A673 (cell line): ENCODE data around the gene RPS21. TPM values are rescaled to one million over a fixed set of nuclear protein-coding genes. Genes with fewer than 3 reads are reported as not detected.

Experiments
- BruUV-seq: library from RNA; stranded (reverse); fragments of 400-500 nt; replicated peaks from 2 replicates; lab custom pipeline; 2021; lab: Mats Ljungman, UMichigan
- CTCF ChIA-PET: fragments of 300-600 bp; sonication (Branson Sonifier 250); formaldehyde crosslinking; loops from one replicate; lab custom pipeline; 2022; ENCODE audit warnings: antibody characterized with exemption; lab: Charles Lee
- POLR2A ChIA-PET: fragments of 300-600 bp; sonication (Branson Sonifier 250); formaldehyde crosslinking; loops from one replicate; lab custom pipeline; 2022; ENCODE audit warnings: antibody characterized with exemption; ENCODE audit not compliant: low non-redundant PET; lab: Charles Lee
- DNase-seq: peaks from one replicate; pipeline ENCODE4 v3.0.0-alpha.2; 2015; ENCODE audit warnings: low spot score
- H3K27ac ChIP-seq: fragments of 200-600 bp; sonication (generic); 2 replicates; pipeline ENCODE4 v1.5.1; 2016; ENCODE audit warnings: mixed run types, low read depth, mild to moderate bottlenecking, mixed read lengths, antibody characterized with exemption, low read length; ENCODE audit not compliant: poor library complexity, severe bottlenecking
- H3K27me3 ChIP-seq: fragments of 200-600 bp; sonication (generic); replicated peaks from 2 replicates; pipeline ENCODE4 v1.6.1; 2017; ENCODE audit warnings: mixed run types, low read depth, mild to moderate bottlenecking, mixed read lengths, antibody characterized with exemption, low read length; ENCODE audit not compliant: insufficient read depth, poor library complexity
- H3K36me3 ChIP-seq: fragments of 200-600 bp; sonication (generic); 2 replicates; pipeline ENCODE4 v1.6.1; 2016; ENCODE audit warnings: mixed run types, mild to moderate bottlenecking, mixed read lengths, antibody characterized with exemption, low read length; ENCODE audit not compliant: insufficient read depth, poor library complexity, severe bottlenecking
- H3K4me1 ChIP-seq: fragments of 200-600 bp; sonication (generic); 2 replicates; pipeline ENCODE4 v1.6.1; 2017; ENCODE audit warnings: mixed run types, mild to moderate bottlenecking, mixed read lengths, antibody characterized with exemption, low read length; ENCODE audit not compliant: insufficient read depth, poor library complexity, severe bottlenecking
- H3K4me3 ChIP-seq: fragments of 200-600 bp; sonication (generic); 2 replicates; pipeline ENCODE4 v1.5.1; 2016; ENCODE audit warnings: low read depth, mixed run types, mild to moderate bottlenecking, mixed read lengths, low read length; ENCODE audit not compliant: poor library complexity, severe bottlenecking
- H3K9me3 ChIP-seq: fragments of 200-600 bp; sonication (generic); 2 replicates; pipeline ENCODE4 v1.6.1; 2016; ENCODE audit warnings: mixed run types, low read depth, mild to moderate bottlenecking, mixed read lengths, antibody characterized with exemption, low read length; ENCODE audit not compliant: poor library complexity, severe bottlenecking
- EZH2 ChIP-seq: fragments of 200-600 bp; sonication (generic); IDR thresholded peaks from 2 replicates; pipeline ENCODE4 v1.6.1; 2017; ENCODE audit warnings: borderline replicate concordance, low read depth, mild to moderate bottlenecking, mixed read lengths, antibody characterized with exemption, low read length; ENCODE audit not compliant: poor library complexity, severe bottlenecking
- intact Hi-C: fragments of 100-400 bp; cut with micrococcal nuclease; formaldehyde crosslinking; loops from one replicate; pipeline ENCODE4 v1.10.0; 2022; ENCODE audit not compliant: unreplicated experiment
- total RNA-seq: library from RNA; stranded (reverse); gene quantifications from 2 replicates; pipeline ENCODE4 v1.2.3, GENCODE V29; 2021
- TF ChIP-seq, protein P1 (sequence below): fragments of 300-800, 200-600 bp; sonication (generic); conservative IDR thresholded peaks from 2 replicates; pipeline ENCODE4 v1.5.1; 2017; ENCODE audit warnings: low read depth, mild to moderate bottlenecking, antibody characterized with exemption, low read length, moderate library complexity, mixed read lengths

RPS21 gene
- total RNA-seq, 1 experiment from 2014 or later: 1,506 TPM

DNA sequence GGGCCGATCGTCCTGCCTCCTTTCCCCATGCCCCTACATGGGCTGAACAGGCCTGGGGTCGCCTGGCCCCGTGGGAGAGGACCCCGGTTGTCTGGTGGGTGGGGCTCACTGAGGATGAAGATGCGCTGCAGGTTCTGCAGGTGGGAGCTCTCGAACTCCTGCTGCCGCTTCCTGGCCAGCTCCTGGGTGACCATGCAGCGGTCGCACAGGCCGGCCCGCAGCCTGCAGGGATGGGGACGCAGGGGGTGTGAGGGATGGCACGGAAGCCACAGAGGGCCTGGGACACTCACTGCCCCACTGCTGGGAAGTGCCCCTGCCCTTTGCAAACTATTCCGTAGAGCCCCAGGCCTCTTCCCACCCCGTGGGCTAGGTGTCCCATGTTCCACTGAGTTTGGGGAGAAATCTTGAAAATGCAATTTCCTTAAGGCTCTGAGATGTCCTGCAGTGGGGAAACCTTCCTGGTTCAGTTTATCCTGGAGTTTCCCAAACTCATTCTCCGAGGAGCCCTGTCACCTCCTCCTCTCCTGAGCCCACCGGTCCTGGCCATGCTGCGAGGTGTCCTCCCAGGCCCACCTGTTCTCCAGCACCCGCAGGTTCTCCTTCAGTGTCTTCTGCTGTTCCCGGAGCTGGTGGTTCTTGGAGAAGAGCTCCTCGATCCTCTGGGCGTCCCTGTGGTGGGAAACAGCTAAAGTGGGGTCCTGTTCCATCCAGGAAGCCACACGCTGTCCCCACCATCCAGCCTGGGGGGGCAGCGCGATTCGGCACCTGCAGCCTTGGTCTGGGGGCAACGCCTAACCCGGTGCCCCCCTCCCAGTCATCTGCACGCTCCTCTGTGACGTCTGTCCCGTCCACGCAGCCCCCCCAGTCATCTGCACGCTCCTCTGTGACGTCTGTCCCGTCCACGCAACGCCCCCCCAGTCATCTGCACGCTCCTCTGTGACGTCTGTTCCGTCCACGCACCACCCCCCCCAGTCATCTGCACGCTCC, 30.0 kb downstream of the RPS21 start:
- ChIA-PET POLR2A (no interaction called here), CTCF (interaction anchor here (0.8 kb wide), 1 partner anchor 7 kb away, joined by 3 read pairs; no protein-coding TSS in a partner anchor)

GRCh38 chr20:62417981-62418708, 31.2 kb downstream of the RPS21 start:
- TF ChIP-seq EZH2: no peak
- H3K4me3 ChIP-seq: no peak overlapping the region
- no peaks in the 10 kb centered on the region for H3K9me3 ChIP-seq
- H3K27me3 ChIP-seq: peaks cover 3% of the 10 kb centered on the region
- no peaks in the 10 kb centered on the region for H3K36me3 ChIP-seq
- ChIA-PET CTCF (interaction anchor here (0.8 kb wide), 1 partner anchor 8 kb away, joined by 3 read pairs; no protein-coding TSS in a partner anchor), POLR2A (no interaction called here)
- no TSS peak for BruUV-seq
- no peaks in the 10 kb centered on the region for H3K4me1 ChIP-seq
- DNase-seq: no peak
- intact Hi-C loops: no loop called here
- no peak overlapping the region for H3K27ac ChIP-seq

More for the DNA sequence above, 30.0 kb downstream of the RPS21 start:
- no peaks in the 10 kb centered on the region for H3K4me1 ChIP-seq
- H3K27ac ChIP-seq: no peak overlapping the region
- intact Hi-C loops: no loop called here
- no peak overlapping the region for H3K4me3 ChIP-seq
- DNase-seq: no peak
- H3K27me3 ChIP-seq: no peaks in the 10 kb centered on the region
- no TSS peak for BruUV-seq
- no peak for TF ChIP-seq EZH2
- TF ChIP-seq, protein P1, sequence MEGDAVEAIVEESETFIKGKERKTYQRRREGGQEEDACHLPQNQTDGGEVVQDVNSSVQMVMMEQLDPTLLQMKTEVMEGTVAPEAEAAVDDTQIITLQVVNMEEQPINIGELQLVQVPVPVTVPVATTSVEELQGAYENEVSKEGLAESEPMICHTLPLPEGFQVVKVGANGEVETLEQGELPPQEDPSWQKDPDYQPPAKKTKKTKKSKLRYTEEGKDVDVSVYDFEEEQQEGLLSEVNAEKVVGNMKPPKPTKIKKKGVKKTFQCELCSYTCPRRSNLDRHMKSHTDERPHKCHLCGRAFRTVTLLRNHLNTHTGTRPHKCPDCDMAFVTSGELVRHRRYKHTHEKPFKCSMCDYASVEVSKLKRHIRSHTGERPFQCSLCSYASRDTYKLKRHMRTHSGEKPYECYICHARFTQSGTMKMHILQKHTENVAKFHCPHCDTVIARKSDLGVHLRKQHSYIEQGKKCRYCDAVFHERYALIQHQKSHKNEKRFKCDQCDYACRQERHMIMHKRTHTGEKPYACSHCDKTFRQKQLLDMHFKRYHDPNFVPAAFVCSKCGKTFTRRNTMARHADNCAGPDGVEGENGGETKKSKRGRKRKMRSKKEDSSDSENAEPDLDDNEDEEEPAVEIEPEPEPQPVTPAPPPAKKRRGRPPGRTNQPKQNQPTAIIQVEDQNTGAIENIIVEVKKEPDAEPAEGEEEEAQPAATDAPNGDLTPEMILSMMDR: no peak
- no peaks in the 10 kb centered on the region for H3K36me3 ChIP-seq
- H3K9me3 ChIP-seq: no peaks in the 10 kb centered on the region

- CTCF ChIA-PET: no interaction called here
- intact Hi-C loops: no loop called here
Observed at GRCh38 chr20:62418709-62419487, 32.0 kb downstream of the RPS21 start.

More at GRCh38 chr20:62418709-62419487, 32.0 kb downstream of the RPS21 start:
- Histone ChIP-seq H3K27ac (no peak overlapping the region), H3K9me3 (no peaks in the 10 kb centered on the region), H3K36me3 (no peaks in the 10 kb centered on the region), H3K4me1 (no peaks in the 10 kb centered on the region), H3K27me3 (peaks cover 10% of the 10 kb centered on the region), H3K4me3 (no peak overlapping the region)
- no TSS peak for BruUV-seq
- POLR2A ChIA-PET: no interaction called here
- no peak for DNase-seq
- TF ChIP-seq, protein P1: no peak
- TF ChIP-seq EZH2: no peak
